ENCODE measurements around the gene GBX1. TPM values are rescaled to one million over a fixed set of nuclear protein-coding genes. Genes with fewer than 3 reads are reported as not detected.

The GBX1 gene
- total RNA-seq, 1 donor from 2014 or later = not detected

DNA sequence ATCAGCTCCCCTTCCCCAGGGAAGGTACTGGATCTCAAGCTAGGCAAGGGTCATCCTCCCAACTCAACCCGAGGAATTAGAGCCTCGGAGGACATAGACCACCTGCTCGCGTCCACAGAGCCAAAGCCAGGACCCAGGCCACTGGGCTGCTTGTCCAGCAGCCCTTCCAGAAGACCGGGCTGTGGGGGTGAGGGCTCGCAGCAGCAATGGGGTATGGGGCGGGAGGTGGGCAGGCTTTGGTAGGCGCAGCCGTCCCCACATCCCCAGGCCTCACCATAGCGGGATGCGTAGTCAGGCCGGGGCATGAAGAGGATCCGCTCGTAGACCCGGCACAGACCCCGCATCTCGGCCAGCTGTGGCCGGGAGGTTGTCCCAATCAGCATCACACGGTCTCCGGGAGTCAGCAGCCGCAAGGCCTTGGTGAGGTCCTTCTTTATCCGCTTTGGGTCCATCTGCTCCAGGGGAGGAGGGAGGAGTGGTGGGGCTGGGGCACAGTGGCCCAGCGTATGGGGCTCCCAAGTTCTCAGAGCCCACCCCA lies 24.6 kb upstream of the GBX1 start:
- no peaks in the 10 kb centered on the region for H3K36me3 Mint-ChIP-seq
- H3K27ac ChIP-seq = no peak overlapping the region
- no peak for DNase-seq (ENCODE audit: low spot score)
- no peaks in the 10 kb centered on the region for H3K4me1 ChIP-seq
- H3K9me3 ChIP-seq (ENCODE audit: low read depth) = no peaks in the 10 kb centered on the region
- no peak for TF ChIP-seq EZH2phosphoT487 (IDR thresholded peaks at IDR 0.05)
- no peak for TF ChIP-seq EZH2 (IDR thresholded peaks at IDR 0.05)
- TF ChIP-seq, protein P1, sequence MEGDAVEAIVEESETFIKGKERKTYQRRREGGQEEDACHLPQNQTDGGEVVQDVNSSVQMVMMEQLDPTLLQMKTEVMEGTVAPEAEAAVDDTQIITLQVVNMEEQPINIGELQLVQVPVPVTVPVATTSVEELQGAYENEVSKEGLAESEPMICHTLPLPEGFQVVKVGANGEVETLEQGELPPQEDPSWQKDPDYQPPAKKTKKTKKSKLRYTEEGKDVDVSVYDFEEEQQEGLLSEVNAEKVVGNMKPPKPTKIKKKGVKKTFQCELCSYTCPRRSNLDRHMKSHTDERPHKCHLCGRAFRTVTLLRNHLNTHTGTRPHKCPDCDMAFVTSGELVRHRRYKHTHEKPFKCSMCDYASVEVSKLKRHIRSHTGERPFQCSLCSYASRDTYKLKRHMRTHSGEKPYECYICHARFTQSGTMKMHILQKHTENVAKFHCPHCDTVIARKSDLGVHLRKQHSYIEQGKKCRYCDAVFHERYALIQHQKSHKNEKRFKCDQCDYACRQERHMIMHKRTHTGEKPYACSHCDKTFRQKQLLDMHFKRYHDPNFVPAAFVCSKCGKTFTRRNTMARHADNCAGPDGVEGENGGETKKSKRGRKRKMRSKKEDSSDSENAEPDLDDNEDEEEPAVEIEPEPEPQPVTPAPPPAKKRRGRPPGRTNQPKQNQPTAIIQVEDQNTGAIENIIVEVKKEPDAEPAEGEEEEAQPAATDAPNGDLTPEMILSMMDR (IDR thresholded peaks at IDR 0.05) = no peak
- H3F3A ChIP-seq (ENCODE audit: low read depth) = no peaks in the 10 kb centered on the region
- no peak overlapping the region for H3K4me3 ChIP-seq
- peaks cover 15% of the 10 kb centered on the region for H3K27me3 Mint-ChIP-seq (ENCODE audit: insufficient read depth, low read depth)
- no peak overlapping the region for H2AFZ ChIP-seq (replicated peaks)
- no peaks in the 10 kb centered on the region for H3K4me1 Mint-ChIP-seq
- no peak overlapping the region for H3K4me3 Mint-ChIP-seq
- no peak overlapping the region for H3K4me2 ChIP-seq
- peaks cover 22% of the 10 kb centered on the region for H3K27me3 ChIP-seq
- no peak overlapping the region for H3K9ac ChIP-seq
- H3K36me3 ChIP-seq = no peaks in the 10 kb centered on the region
- H3K79me2 ChIP-seq (ENCODE audit: low read depth) = no peaks in the 10 kb centered on the region
- no peaks in the 10 kb centered on the region for H4K20me1 ChIP-seq (ENCODE audit: low read depth)
- no peaks in the 10 kb centered on the region for H3K9me3 Mint-ChIP-seq
- no peak overlapping the region for H3K27ac Mint-ChIP-seq

DNA sequence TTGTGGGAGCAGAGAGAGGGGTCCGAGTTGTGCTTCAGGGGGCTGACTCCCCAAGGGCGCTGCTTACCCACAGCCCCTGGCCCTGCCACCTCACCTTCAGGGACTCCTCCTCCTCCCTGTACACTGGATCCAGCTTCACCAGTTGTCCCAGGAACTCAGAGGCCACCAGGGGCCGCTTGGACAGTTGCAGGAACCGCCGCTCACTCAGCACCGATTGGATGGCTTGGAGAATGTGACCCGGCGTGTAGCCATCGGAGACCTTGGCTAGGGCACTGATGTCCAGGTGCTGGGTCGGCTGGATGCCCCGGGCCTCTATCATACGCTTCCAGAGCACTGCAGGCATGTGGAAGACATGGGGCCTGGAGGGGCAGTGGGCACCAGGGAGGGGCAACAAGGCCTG lies 24.1 kb upstream of the GBX1 start:
- no peak overlapping the region for H3K4me3 Mint-ChIP-seq
- no peak for DNase-seq (ENCODE audit: low spot score)
- no peaks in the 10 kb centered on the region for H3F3A ChIP-seq (ENCODE audit: low read depth)
- H3K36me3 Mint-ChIP-seq = no peaks in the 10 kb centered on the region
- no peaks in the 10 kb centered on the region for H3K4me1 ChIP-seq
- no peak overlapping the region for H3K27ac Mint-ChIP-seq
- no peaks in the 10 kb centered on the region for H3K4me1 Mint-ChIP-seq
- peaks cover 15% of the 10 kb centered on the region for H3K27me3 Mint-ChIP-seq (ENCODE audit: insufficient read depth, low read depth)
- no peak overlapping the region for H3K4me2 ChIP-seq
- H2AFZ ChIP-seq (replicated peaks) = no peak overlapping the region
- no peaks in the 10 kb centered on the region for H3K79me2 ChIP-seq (ENCODE audit: low read depth)
- no peaks in the 10 kb centered on the region for H4K20me1 ChIP-seq (ENCODE audit: low read depth)
- peaks cover 22% of the 10 kb centered on the region for H3K27me3 ChIP-seq
- H3K27ac ChIP-seq = no peak overlapping the region
- H3K9me3 Mint-ChIP-seq = no peaks in the 10 kb centered on the region
- no peaks in the 10 kb centered on the region for H3K9me3 ChIP-seq (ENCODE audit: low read depth)
- H3K4me3 ChIP-seq = no peak overlapping the region
- no peak overlapping the region for H3K9ac ChIP-seq
- no peaks in the 10 kb centered on the region for H3K36me3 ChIP-seq
- TF ChIP-seq, protein P1 (IDR thresholded peaks at IDR 0.05) = no peak
- TF ChIP-seq EZH2phosphoT487 (IDR thresholded peaks at IDR 0.05) = no peak
- no peak for TF ChIP-seq EZH2 (IDR thresholded peaks at IDR 0.05)

DNA sequence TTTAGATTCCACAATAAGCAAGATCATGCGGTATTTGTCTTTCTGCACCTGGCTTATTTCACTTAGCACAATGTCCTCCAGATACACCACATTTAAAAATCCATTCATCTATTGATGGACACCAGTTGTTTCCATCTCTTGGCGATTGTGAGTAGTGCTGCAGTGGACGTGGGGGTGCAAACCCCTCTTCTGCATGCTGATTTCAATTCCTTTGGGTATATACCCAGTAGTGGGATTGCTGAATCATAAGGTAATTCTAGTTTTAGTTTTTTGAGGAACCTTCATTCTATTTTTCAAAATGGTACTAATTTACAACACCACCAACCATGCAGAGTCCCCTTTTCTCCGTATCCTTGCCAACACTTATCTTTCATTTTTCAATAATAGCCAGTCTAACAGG lies 21.5 kb upstream of the GBX1 start:
- Histone ChIP-seq H3K27me3 (peaks cover 10% of the 10 kb centered on the region), H3K9ac (no peak overlapping the region), H2AFZ (replicated peaks) (no peak overlapping the region), H3K4me1 (no peaks in the 10 kb centered on the region), H3K9me3 (ENCODE audit: low read depth) (no peaks in the 10 kb centered on the region), H3K27ac (no peak overlapping the region), H4K20me1 (ENCODE audit: low read depth) (no peaks in the 10 kb centered on the region), H3K4me3 (no peak overlapping the region), H3F3A (ENCODE audit: low read depth) (no peaks in the 10 kb centered on the region), H3K79me2 (ENCODE audit: low read depth) (no peaks in the 10 kb centered on the region), H3K36me3 (no peaks in the 10 kb centered on the region), H3K4me2 (no peak overlapping the region)
- H3K4me3 Mint-ChIP-seq = no peak overlapping the region
- H3K27me3 Mint-ChIP-seq (ENCODE audit: insufficient read depth, low read depth) = peaks cover 19% of the 10 kb centered on the region
- H3K9me3 Mint-ChIP-seq = no peaks in the 10 kb centered on the region
- H3K4me1 Mint-ChIP-seq = no peaks in the 10 kb centered on the region
- no peak for TF ChIP-seq EZH2phosphoT487 (IDR thresholded peaks at IDR 0.05)
- TF ChIP-seq, protein P1 (IDR thresholded peaks at IDR 0.05) = no peak
- TF ChIP-seq EZH2 (IDR thresholded peaks at IDR 0.05) = no peak
- DNase-seq (ENCODE audit: low spot score) = no peak
- no peak overlapping the region for H3K27ac Mint-ChIP-seq
- H3K36me3 Mint-ChIP-seq = no peaks in the 10 kb centered on the region

Measured in neural progenitor cell (in vitro differentiated cells).